Activated naive CD4-positive, alpha-beta T cell treated with anti-CD3 and anti-CD28 coated beads, Interleukin-2, amount 50 U/mL, for 72 hours (primary cell): ENCODE results near the gene PTCHD1. TPM values are rescaled to one million over a fixed set of nuclear protein-coding genes. Genes with fewer than 3 reads are reported as not detected.

Source experiments
- ATAC-seq, 2 donors: fragments of 150-1000 bp; cut with Tn5 transposase; 2 replicates each; pipeline ENCODE4 v1.10.0; 2021; ENCODE audit warnings: mild to moderate bottlenecking in 2 of 2, moderate library complexity in 2 of 2
- DNase-seq, 2 donors: peaks; one replicate each; pipeline ENCODE4 v3.0.0; 2021 to 2022; ENCODE audit warnings: low spot score in 2 of 2
- H3K27ac Mint-ChIP-seq, 2 donors: one replicate each; pipeline ENCODE4 v1.8.0; 2022; ENCODE audit warnings: mild to moderate bottlenecking in 2 of 2, mixed read lengths in 2 of 2
- H3K36me3 Mint-ChIP-seq, 2 donors: one replicate each; pipeline ENCODE4 v1.8.0; 2022; ENCODE audit warnings: mixed read lengths in 2 of 2
- H3K9me3 Mint-ChIP-seq, 2 donors: one replicate each; pipeline ENCODE4 v1.8.0; 2022; ENCODE audit warnings: mixed read lengths in 2 of 2
- total RNA-seq, 2 donors: library from RNA; stranded (reverse); gene quantifications; one replicate each; pipeline ENCODE4 v1.2.3, GENCODE V29; 2022

Gene PTCHD1
- not detected for total RNA-seq

- Mint-ChIP-seq H3K27ac (no peak within 1 kb of the TSS), H3K9me3 (no peaks in the 10 kb centered on the region), H3K36me3 (peaks cover 0 to 5% of the 10 kb centered on the region in 2 donors)
- peak in 1 of 2 donors; percentile 61 for ATAC-seq
- no peak for DNase-seq
Measured at GRCh38 chrX:23334848-23335599, at the start of gene PTCHD1. Gene PTCHD1, plus strand, starts transcription at chrX:23334849. Its CDS starts 27 bp downstream, at chrX:23334876.

GRCh38 chrX:23286731-23287130 lies 47.9 kb upstream of the PTCHD1 start:
- Mint-ChIP-seq H3K9me3 (no peaks in the 10 kb centered on the region), H3K36me3 (no peaks in the 10 kb centered on the region), H3K27ac (no peak overlapping the region)
- DNase-seq, result no peak
- ATAC-seq, result no peak

- H3K9me3 Mint-ChIP-seq, result no peaks in the 10 kb centered on the region
- DNase-seq (no peak), ATAC-seq (no peak)
- H3K27ac Mint-ChIP-seq, result no peak overlapping the region
- H3K36me3 Mint-ChIP-seq, result no peaks in the 10 kb centered on the region
Measured at GRCh38 chrX:23287191-23287725, 47.4 kb upstream of the PTCHD1 start.

- Mint-ChIP-seq H3K36me3 (no peaks in the 10 kb centered on the region), H3K9me3 (no peaks in the 10 kb centered on the region), H3K27ac (no peak overlapping the region)
- DNase-seq, result no peak
- ATAC-seq, result no peak
Measured at GRCh38 chrX:23292354-23292987, 42.2 kb upstream of the PTCHD1 start.

- no peak for DNase-seq
- Mint-ChIP-seq H3K27ac (no peak overlapping the region), H3K9me3 (no peaks in the 10 kb centered on the region), H3K36me3 (no peaks in the 10 kb centered on the region)
- no peak for ATAC-seq
Measured at GRCh38 chrX:23292988-23293651, 41.5 kb upstream of the PTCHD1 start.

GRCh38 chrX:23304881-23305280 lies 29.8 kb upstream of the PTCHD1 start:
- DNase-seq (no peak), ATAC-seq (no peak)
- Mint-ChIP-seq H3K27ac (no peak overlapping the region), H3K36me3 (no peaks in the 10 kb centered on the region), H3K9me3 (no peaks in the 10 kb centered on the region)

GRCh38 chrX:23311731-23312130 lies 22.9 kb upstream of the PTCHD1 start:
- Mint-ChIP-seq H3K27ac (no peak overlapping the region), H3K36me3 (no peaks in the 10 kb centered on the region), H3K9me3 (no peaks in the 10 kb centered on the region)
- no peak for DNase-seq
- ATAC-seq, result no peak

GRCh38 chrX:23312136-23312535 lies 22.5 kb upstream of the PTCHD1 start:
- ATAC-seq, result no peak
- DNase-seq, result no peak
- H3K27ac Mint-ChIP-seq, result no peak overlapping the region
- no peaks in the 10 kb centered on the region for H3K36me3 Mint-ChIP-seq
- no peaks in the 10 kb centered on the region for H3K9me3 Mint-ChIP-seq

GRCh38 chrX:23317799-23318724 lies 16.6 kb upstream of the PTCHD1 start:
- ATAC-seq (peak; percentile 49 to 62), DNase-seq (peak in 1 of 2 donors; percentile 46)
- no peaks in the 10 kb centered on the region for H3K9me3 Mint-ChIP-seq

GRCh38 chrX:23327104-23327503 lies 7.5 kb upstream of the PTCHD1 start:
- no peaks in the 10 kb centered on the region for H3K9me3 Mint-ChIP-seq
- peaks cover 0 to under 1% of the 10 kb centered on the region in 2 donors for H3K36me3 Mint-ChIP-seq
- DNase-seq, result no peak
- no peak for ATAC-seq
- no peak overlapping the region for H3K27ac Mint-ChIP-seq

More at GRCh38 chrX:23317799-23318724, 16.6 kb upstream of the PTCHD1 start:
- Mint-ChIP-seq H3K36me3 (no peaks in the 10 kb centered on the region), H3K27ac (no peak overlapping the region)

- DNase-seq (no peak), ATAC-seq (no peak)
- Mint-ChIP-seq H3K36me3 (peaks cover 0 to 5% of the 10 kb centered on the region in 2 donors), H3K9me3 (no peaks in the 10 kb centered on the region), H3K27ac (no peak overlapping the region)
Measured at GRCh38 chrX:23331701-23332100, 2.9 kb upstream of the PTCHD1 start.

GRCh38 chrX:23332101-23332887 lies 2.4 kb upstream of the PTCHD1 start:
- peaks cover 0 to 5% of the 10 kb centered on the region in 2 donors for H3K36me3 Mint-ChIP-seq
- DNase-seq (no peak), ATAC-seq (peak in 1 of 2 donors; percentile 54)

GRCh38 chrX:23332888-23333821 lies 1.5 kb upstream of the PTCHD1 start:
- no peaks in the 10 kb centered on the region for H3K9me3 Mint-ChIP-seq
- DNase-seq (no peak), ATAC-seq (peak in 1 of 2 donors; percentile 30)
- no peak overlapping the region for H3K27ac Mint-ChIP-seq
- peaks cover 0 to 5% of the 10 kb centered on the region in 2 donors for H3K36me3 Mint-ChIP-seq

More at GRCh38 chrX:23332101-23332887, 2.4 kb upstream of the PTCHD1 start:
- no peaks in the 10 kb centered on the region for H3K9me3 Mint-ChIP-seq
- no peak overlapping the region for H3K27ac Mint-ChIP-seq

GRCh38 chrX:23333842-23334520 lies 668 bp upstream of the PTCHD1 start:
- no peak for DNase-seq
- H3K36me3 Mint-ChIP-seq, result peaks cover 0 to 5% of the 10 kb centered on the region in 2 donors
- ATAC-seq, result no peak
- no peaks in the 10 kb centered on the region for H3K9me3 Mint-ChIP-seq
- H3K27ac Mint-ChIP-seq, result no peak overlapping the region
